Measurements from ENCODE around the gene CSRP1.

CSRP1 gene

GRCh38 chr1:201448990-201449389 is 57.9 kb downstream of the CSRP1 start:
- no peak for DNase-seq
- in situ Hi-C loops (cut with HindIII; ENCODE audit: low pct_ligation_motif_present, low pct_unique_long_range_greater_than_20kb, low sequenced_read_pairs): no loop called here

GRCh38 chr1:201447903-201448871 is 58.7 kb downstream of the CSRP1 start:
- DNase-seq: peak; percentile 79
- in situ Hi-C loops (cut with HindIII; ENCODE audit: low pct_ligation_motif_present, low pct_unique_long_range_greater_than_20kb, low sequenced_read_pairs): no loop called here

- no peak for DNase-seq
- in situ Hi-C loops (cut with HindIII; ENCODE audit: low pct_ligation_motif_present, low pct_unique_long_range_greater_than_20kb, low sequenced_read_pairs): no loop called here
These were observed 61.6 kb downstream of the CSRP1 start for GRCh38 chr1:201445310-201445709.

- DNase-seq: no peak
- in situ Hi-C loops (cut with HindIII; ENCODE audit: low pct_ligation_motif_present, low pct_unique_long_range_greater_than_20kb, low sequenced_read_pairs): no loop called here
These were observed 62.1 kb downstream of the CSRP1 start for GRCh38 chr1:201444792-201445191.

GRCh38 chr1:201443747-201444146 is 63.2 kb downstream of the CSRP1 start:
- DNase-seq: no peak
- in situ Hi-C loops (cut with HindIII; ENCODE audit: low pct_ligation_motif_present, low pct_unique_long_range_greater_than_20kb, low sequenced_read_pairs): no loop called here

- in situ Hi-C loops (cut with HindIII; ENCODE audit: low pct_ligation_motif_present, low pct_unique_long_range_greater_than_20kb, low sequenced_read_pairs): no loop called here
- no peak for DNase-seq
These were observed 70.0 kb downstream of the CSRP1 start for GRCh38 chr1:201436969-201437368.

- peak; percentile 35 for DNase-seq
- in situ Hi-C loops (cut with HindIII; ENCODE audit: low pct_ligation_motif_present, low pct_unique_long_range_greater_than_20kb, low sequenced_read_pairs): no loop called here
These were observed 70.5 kb downstream of the CSRP1 start for GRCh38 chr1:201436393-201436792.

GRCh38 chr1:201434266-201434665 is 72.7 kb downstream of the CSRP1 start:
- in situ Hi-C loops (cut with HindIII; ENCODE audit: low pct_ligation_motif_present, low pct_unique_long_range_greater_than_20kb, low sequenced_read_pairs): no loop called here
- DNase-seq: no peak

GRCh38 chr1:201433609-201434008 is 73.3 kb downstream of the CSRP1 start:
- no peak for DNase-seq
- in situ Hi-C loops (cut with HindIII; ENCODE audit: low pct_ligation_motif_present, low pct_unique_long_range_greater_than_20kb, low sequenced_read_pairs): no loop called here

Measured in ACHN (cell line).